Loucy (cell line): ENCODE measurements around the gene RHBDL3.
A peak's percentile ranks its signal among the peaks of the same experiment; 100 is the strongest.

Experiments
- H2AFZ ChIP-seq: fragments of 200-600 bp; sonication (generic); 2 replicates; pipeline ENCODE4 v1.6.0; 2016; ENCODE audit warnings: antibody characterized with exemption, mild to moderate bottlenecking, low read length, moderate library complexity
- H3F3A ChIP-seq: fragments of 200-600 bp; 2 replicates; pipeline ENCODE4 v1.6.0; 2016; ENCODE audit warnings: antibody characterized with exemption, low read depth, mild to moderate bottlenecking
- H3K27me3 ChIP-seq: fragments of 200-600 bp; sonication (generic); 2 replicates; pipeline ENCODE4 v1.6.1; 2014; ENCODE audit warnings: low read length, mild to moderate bottlenecking; ENCODE audit not compliant: insufficient read depth, poor library complexity, severe bottlenecking
- H3K36me3 ChIP-seq: fragments of 200-600 bp; sonication (generic); 2 replicates; pipeline ENCODE4 v1.6.1; 2016; ENCODE audit warnings: low read length; ENCODE audit not compliant: insufficient read depth
- H3K4me1 ChIP-seq: fragments of 200-600 bp; sonication (generic); 2 replicates; pipeline ENCODE4 v1.5.1; 2014; ENCODE audit warnings: low read length, mild to moderate bottlenecking; ENCODE audit not compliant: insufficient read depth, poor library complexity, severe bottlenecking
- H3K4me2 ChIP-seq: fragments of 200-600 bp; sonication (generic); 2 replicates; pipeline ENCODE4 v1.6.0; 2014; ENCODE audit warnings: antibody characterized with exemption, low read length, low read depth, mild to moderate bottlenecking; ENCODE audit not compliant: poor library complexity, severe bottlenecking
- H3K4me3 ChIP-seq: fragments of 200-600 bp; sonication (generic); 2 replicates; pipeline ENCODE4 v1.5.1; 2014; ENCODE audit warnings: low read length, mild to moderate bottlenecking, mixed read lengths; ENCODE audit not compliant: poor library complexity, severe bottlenecking
- H3K79me2 ChIP-seq: fragments of 200-600 bp; sonication (generic); 2 replicates; pipeline ENCODE4 v1.6.1; 2014; ENCODE audit warnings: low read length; ENCODE audit not compliant: insufficient read depth
- H3K9ac ChIP-seq: fragments of 200-600 bp; sonication (generic); 2 replicates; pipeline ENCODE4 v1.6.0; 2014; ENCODE audit warnings: mild to moderate bottlenecking, low read depth, low read length, moderate library complexity; ENCODE audit not compliant: poor library complexity, severe bottlenecking
- H3K9me2 ChIP-seq: fragments of 200-600 bp; sonication (generic); replicated peaks from 2 replicates; pipeline ENCODE4 v1.6.1; 2016; ENCODE audit warnings: low read depth, low read length, mixed read lengths
- H3K9me3 ChIP-seq: fragments of 200-600 bp; sonication (generic); 2 replicates; pipeline ENCODE4 v1.6.1; 2014; ENCODE audit warnings: mild to moderate bottlenecking, antibody characterized with exemption, low read length, low read depth; ENCODE audit not compliant: insufficient read depth
- H4K20me1 ChIP-seq: fragments of 200-600 bp; sonication (generic); 2 replicates; pipeline ENCODE4 v1.6.0; 2014; ENCODE audit warnings: antibody characterized with exemption, low read length, mild to moderate bottlenecking; ENCODE audit not compliant: insufficient read depth, poor library complexity, severe bottlenecking
- EZH2phosphoT487 ChIP-seq: fragments of 200-600 bp; IDR thresholded peaks from 2 replicates; pipeline ENCODE4 v1.6.1; 2018; ENCODE audit warnings: antibody characterized with exemption, mild to moderate bottlenecking, moderate library complexity, borderline replicate concordance
- TF ChIP-seq, protein P1 (sequence below): fragments of 200-600 bp; sonication (generic); conservative IDR thresholded peaks from 2 replicates; pipeline ENCODE4 v1.5.1; 2014; ENCODE audit warnings: mild to moderate bottlenecking, antibody characterized with exemption, low read length

The RHBDL3 gene

DNA sequence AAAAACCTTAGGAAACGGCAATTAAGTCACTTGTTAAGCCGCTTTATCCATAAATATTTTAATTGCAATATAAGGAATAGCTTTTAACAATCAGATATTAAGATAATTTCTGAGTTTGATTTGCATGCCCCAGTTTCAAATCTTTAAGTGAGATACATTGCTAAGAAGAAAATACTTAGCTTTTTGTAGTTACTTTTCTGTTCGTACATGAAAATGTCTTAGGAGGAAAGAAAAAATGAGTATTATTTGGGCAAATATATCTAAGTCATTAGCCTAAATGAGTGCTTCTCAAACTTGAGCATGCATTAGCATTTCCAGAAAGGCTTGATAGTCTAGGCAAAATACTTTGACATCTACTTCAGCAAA lies 90.7 kb downstream of the RHBDL3 start:
- no peak for TF ChIP-seq EZH2phosphoT487
- TF ChIP-seq, protein P1, sequence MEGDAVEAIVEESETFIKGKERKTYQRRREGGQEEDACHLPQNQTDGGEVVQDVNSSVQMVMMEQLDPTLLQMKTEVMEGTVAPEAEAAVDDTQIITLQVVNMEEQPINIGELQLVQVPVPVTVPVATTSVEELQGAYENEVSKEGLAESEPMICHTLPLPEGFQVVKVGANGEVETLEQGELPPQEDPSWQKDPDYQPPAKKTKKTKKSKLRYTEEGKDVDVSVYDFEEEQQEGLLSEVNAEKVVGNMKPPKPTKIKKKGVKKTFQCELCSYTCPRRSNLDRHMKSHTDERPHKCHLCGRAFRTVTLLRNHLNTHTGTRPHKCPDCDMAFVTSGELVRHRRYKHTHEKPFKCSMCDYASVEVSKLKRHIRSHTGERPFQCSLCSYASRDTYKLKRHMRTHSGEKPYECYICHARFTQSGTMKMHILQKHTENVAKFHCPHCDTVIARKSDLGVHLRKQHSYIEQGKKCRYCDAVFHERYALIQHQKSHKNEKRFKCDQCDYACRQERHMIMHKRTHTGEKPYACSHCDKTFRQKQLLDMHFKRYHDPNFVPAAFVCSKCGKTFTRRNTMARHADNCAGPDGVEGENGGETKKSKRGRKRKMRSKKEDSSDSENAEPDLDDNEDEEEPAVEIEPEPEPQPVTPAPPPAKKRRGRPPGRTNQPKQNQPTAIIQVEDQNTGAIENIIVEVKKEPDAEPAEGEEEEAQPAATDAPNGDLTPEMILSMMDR: no peak
- peak overlapping the region; percentile 93 for H3K4me3 ChIP-seq
- no peaks in the 10 kb centered on the region for H3K9me2 ChIP-seq
- H3K79me2 ChIP-seq: peaks cover 99% of the 10 kb centered on the region
- no peaks in the 10 kb centered on the region for H3K9me3 ChIP-seq
- H3K27me3 ChIP-seq: no peaks in the 10 kb centered on the region
- H3K9ac ChIP-seq: no peak overlapping the region
- H3F3A ChIP-seq: no peaks in the 10 kb centered on the region
- no peak overlapping the region for H2AFZ ChIP-seq
- H3K4me2 ChIP-seq: peak overlapping the region; percentile 75
- peaks cover 97% of the 10 kb centered on the region for H4K20me1 ChIP-seq
- H3K4me1 ChIP-seq: peaks cover 57% of the 10 kb centered on the region
- H3K36me3 ChIP-seq: peaks cover 70% of the 10 kb centered on the region

DNA sequence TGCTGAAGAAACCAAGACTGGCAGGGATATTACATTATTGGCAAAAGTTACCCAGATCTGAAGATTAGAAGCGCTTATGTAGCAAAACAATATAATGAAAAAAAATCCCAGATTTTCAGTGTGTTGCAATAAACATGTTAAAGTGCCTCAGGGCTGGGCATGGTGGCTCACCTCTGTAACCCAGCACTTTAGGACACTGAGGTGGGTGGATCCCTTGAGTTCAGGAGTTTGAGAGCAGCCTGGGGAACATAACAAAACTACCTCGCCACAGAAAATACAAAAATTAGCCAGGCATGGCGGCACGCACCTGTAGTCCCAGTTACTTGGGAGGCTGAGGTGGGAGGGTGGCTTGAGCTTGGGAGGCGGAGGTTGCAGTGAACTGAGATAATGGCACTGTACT lies 91.1 kb downstream of the RHBDL3 start:
- Histone ChIP-seq H3K4me1 (peaks cover 54% of the 10 kb centered on the region), H3K4me3 (peak overlapping the region; percentile 93), H4K20me1 (peaks cover 97% of the 10 kb centered on the region), H3K4me2 (peak overlapping the region; percentile 75), H3K9ac (no peak overlapping the region), H3K79me2 (peaks cover 99% of the 10 kb centered on the region), H3K36me3 (peaks cover 74% of the 10 kb centered on the region), H3K9me2 (no peaks in the 10 kb centered on the region), H3F3A (no peaks in the 10 kb centered on the region), H2AFZ (no peak overlapping the region), H3K9me3 (no peaks in the 10 kb centered on the region), H3K27me3 (no peaks in the 10 kb centered on the region)
- TF ChIP-seq, protein P1: no peak
- no peak for TF ChIP-seq EZH2phosphoT487

DNA sequence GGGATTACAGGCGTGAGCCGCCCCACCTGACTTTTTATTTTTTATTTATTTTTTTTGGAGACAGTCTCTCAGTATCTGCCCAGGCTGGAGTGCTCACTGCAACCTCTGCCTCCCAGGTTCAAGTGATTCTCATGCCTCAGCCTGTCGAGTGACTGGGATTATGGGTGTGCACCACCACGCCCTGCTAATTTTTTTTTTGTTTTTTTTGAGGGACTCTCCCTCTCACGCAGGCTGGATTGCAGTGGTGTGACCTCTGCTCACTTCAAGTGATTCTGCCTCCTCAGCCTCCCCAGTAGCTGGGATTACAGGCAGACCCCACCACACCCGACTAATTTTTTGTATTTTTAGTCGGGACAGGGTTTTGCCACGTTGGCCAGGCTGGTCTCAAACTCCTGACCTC lies 92.0 kb downstream of the RHBDL3 start:
- Histone ChIP-seq H3F3A (no peaks in the 10 kb centered on the region), H3K79me2 (peaks cover 99% of the 10 kb centered on the region), H3K4me1 (peaks cover 48% of the 10 kb centered on the region), H4K20me1 (peaks cover 97% of the 10 kb centered on the region), H3K4me2 (peak overlapping the region; percentile 1), H3K27me3 (no peaks in the 10 kb centered on the region), H3K9me3 (no peaks in the 10 kb centered on the region), H2AFZ (no peak overlapping the region), H3K4me3 (peak overlapping the region; percentile 11), H3K9me2 (no peaks in the 10 kb centered on the region), H3K9ac (no peak overlapping the region), H3K36me3 (peaks cover 79% of the 10 kb centered on the region)
- TF ChIP-seq, protein P1: no peak
- no peak for TF ChIP-seq EZH2phosphoT487
